GM18511 (cell line): ENCODE results near the gene RIMKLB.
"Not testable (repeated sequence)": the region's sequence is repeated elsewhere in the genome, so short reads cannot be mapped to it uniquely, and the experiment has no call there.

Experiments
- ATAC-seq: cut with Tn5 transposase; IDR thresholded peaks from one replicate; pipeline ENCODE4 v1.9.1; 2021; ENCODE audit warnings: mild to moderate bottlenecking, moderate library complexity; ENCODE audit not compliant: unreplicated experiment

RIMKLB gene

GRCh38 chr12:8813572-8814357, 116.0 kb downstream of the RIMKLB start:
- no peak for ATAC-seq

GRCh38 chr12:8816448-8817050, 118.8 kb downstream of the RIMKLB start:
- ATAC-seq, result no peak

GRCh38 chr12:8817856-8818255, 120.1 kb downstream of the RIMKLB start:
- ATAC-seq, result no peak

- no peak for ATAC-seq
Observed at GRCh38 chr12:8818526-8818925, 120.7 kb downstream of the RIMKLB start.

- ATAC-seq, result no peak
Observed at GRCh38 chr12:8819666-8819980, 121.8 kb downstream of the RIMKLB start.

- ATAC-seq, result not testable (repeated sequence)
Observed at GRCh38 chr12:8820676-8821407, 123.1 kb downstream of the RIMKLB start.

GRCh38 chr12:8821591-8821990, 123.8 kb downstream of the RIMKLB start:
- ATAC-seq, result no peak

- ATAC-seq, result no peak
Observed at GRCh38 chr12:8822298-8822697, 124.5 kb downstream of the RIMKLB start, which contains the start of gene A2ML1. TSS of gene A2ML1 (plus strand) at chr12:8822621. CDS start at chr12:8822652, 31 bp downstream.

- no peak for ATAC-seq
Observed at GRCh38 chr12:8823565-8824300, 125.9 kb downstream of the RIMKLB start.

GRCh38 chr12:8827551-8828256, 129.9 kb downstream of the RIMKLB start:
- ATAC-seq, result no peak

- no peak for ATAC-seq
Observed at GRCh38 chr12:8828257-8829124, 130.7 kb downstream of the RIMKLB start.

GRCh38 chr12:8829125-8829518, 131.3 kb downstream of the RIMKLB start:
- ATAC-seq, result no peak

GRCh38 chr12:8829621-8830020, 131.8 kb downstream of the RIMKLB start:
- no peak for ATAC-seq

GRCh38 chr12:8831116-8831515, 133.3 kb downstream of the RIMKLB start:
- no peak for ATAC-seq

GRCh38 chr12:8832500-8832899, 134.7 kb downstream of the RIMKLB start:
- no peak for ATAC-seq
